Measurements from ENCODE around the gene KRTAP4-3.

The KRTAP4-3 gene

DNA sequence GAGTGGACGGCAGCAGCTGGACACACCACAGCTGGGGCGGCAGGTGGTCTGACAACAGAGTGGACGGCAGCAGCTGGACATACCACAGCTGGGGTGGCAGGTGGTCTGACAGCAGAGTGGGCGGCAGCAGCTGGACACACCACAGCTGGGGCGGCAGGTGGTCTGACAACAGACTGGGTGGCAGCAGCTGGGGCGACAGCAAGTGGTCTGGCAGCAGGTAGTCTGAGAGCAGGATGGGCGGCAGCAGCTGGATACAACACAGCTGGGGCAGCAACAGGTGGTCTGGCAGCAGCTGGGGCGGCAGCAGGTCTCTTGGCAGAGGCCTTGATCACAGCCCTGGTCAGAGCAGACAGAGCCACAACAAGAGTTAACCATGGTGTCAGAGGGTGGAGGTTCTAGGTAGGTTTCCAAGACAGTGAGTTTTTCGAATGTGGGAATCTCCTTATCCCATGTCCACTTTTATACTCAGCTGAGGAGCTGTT is 16.5 kb upstream of the KRTAP4-3 start, which contains the start of gene KRTAP4-1:
KRTAP4-1 (minus strand) TSS at position 432 of the 482 bp plus-strand sequence; CDS start at position 375, 57 bp downstream.
- no peak within 1 kb of the TSS for H3K4me2 ChIP-seq (ENCODE audit: low read depth, low read length, poor library complexity, severe bottlenecking)

DNA sequence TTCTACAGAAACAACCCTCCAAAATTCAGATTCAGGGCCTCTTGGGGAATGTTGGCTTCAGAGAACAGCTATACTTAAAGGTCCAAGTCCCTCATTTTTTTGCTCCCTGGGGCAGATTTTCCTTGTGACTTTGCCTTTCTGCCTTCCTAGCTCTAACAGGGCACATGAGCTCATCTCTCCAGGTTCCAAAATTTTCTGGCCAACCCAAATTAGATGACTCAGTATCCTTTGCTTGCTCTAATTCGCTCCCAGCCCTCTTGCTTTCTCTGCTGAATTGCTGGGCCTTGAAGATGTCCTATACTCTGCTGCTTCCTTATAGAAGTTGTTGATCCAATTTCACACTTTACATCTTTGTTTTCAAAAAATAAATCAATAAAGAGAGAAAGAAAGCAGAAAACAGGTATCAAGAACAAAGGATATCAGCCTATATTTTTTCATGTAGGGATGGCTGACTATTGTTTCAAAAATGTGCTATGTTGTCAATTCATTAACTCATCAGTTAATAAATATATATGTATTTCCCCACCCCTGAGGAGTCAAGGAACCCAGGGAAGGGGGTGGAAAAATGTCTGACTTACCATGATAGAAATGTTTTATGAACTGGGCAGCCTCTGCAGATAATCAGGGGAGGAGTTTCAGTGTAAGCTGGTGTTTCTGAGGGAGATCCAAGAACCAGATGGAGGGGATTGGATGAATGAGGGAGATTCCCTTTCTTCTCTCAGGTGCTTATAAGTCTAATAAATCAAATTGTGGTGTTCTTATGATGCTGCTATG is 11.0 kb upstream of the KRTAP4-3 start:
- Histone ChIP-seq H3F3A (ENCODE audit: low read depth) (no peaks in the 10 kb centered on the region), H3K79me2 (ENCODE audit: insufficient read depth, low read length) (no peaks in the 10 kb centered on the region), H3K27me3 (ENCODE audit: insufficient read depth, low read length, poor library complexity, severe bottlenecking) (no peaks in the 10 kb centered on the region), H3K4me3 (ENCODE audit: low read length, poor library complexity, severe bottlenecking) (no peak overlapping the region), H3K4me1 (ENCODE audit: insufficient read depth, low read length, poor library complexity, severe bottlenecking) (no peaks in the 10 kb centered on the region), H4K20me1 (ENCODE audit: insufficient read depth, low read length, poor library complexity, severe bottlenecking) (no peaks in the 10 kb centered on the region), H3K4me2 (ENCODE audit: low read depth, low read length, poor library complexity, severe bottlenecking) (no peak overlapping the region), H2AFZ (ENCODE audit: low read length) (no peak overlapping the region; the same call in 1 of the 2 replicates), H3K9me3 (ENCODE audit: insufficient read depth, low read depth, low read length) (no peaks in the 10 kb centered on the region), H3K9ac (ENCODE audit: low read depth, low read length, poor library complexity, severe bottlenecking) (no peak overlapping the region), H3K9me2 (replicated peaks; ENCODE audit: low read depth, low read length) (no peaks in the 10 kb centered on the region), H3K36me3 (ENCODE audit: insufficient read depth, low read length) (no peaks in the 10 kb centered on the region)
- TF ChIP-seq, protein P1, sequence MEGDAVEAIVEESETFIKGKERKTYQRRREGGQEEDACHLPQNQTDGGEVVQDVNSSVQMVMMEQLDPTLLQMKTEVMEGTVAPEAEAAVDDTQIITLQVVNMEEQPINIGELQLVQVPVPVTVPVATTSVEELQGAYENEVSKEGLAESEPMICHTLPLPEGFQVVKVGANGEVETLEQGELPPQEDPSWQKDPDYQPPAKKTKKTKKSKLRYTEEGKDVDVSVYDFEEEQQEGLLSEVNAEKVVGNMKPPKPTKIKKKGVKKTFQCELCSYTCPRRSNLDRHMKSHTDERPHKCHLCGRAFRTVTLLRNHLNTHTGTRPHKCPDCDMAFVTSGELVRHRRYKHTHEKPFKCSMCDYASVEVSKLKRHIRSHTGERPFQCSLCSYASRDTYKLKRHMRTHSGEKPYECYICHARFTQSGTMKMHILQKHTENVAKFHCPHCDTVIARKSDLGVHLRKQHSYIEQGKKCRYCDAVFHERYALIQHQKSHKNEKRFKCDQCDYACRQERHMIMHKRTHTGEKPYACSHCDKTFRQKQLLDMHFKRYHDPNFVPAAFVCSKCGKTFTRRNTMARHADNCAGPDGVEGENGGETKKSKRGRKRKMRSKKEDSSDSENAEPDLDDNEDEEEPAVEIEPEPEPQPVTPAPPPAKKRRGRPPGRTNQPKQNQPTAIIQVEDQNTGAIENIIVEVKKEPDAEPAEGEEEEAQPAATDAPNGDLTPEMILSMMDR (conservative IDR thresholded peaks at IDR 0.05; ENCODE audit: low read length): no peak
- no peak for TF ChIP-seq EZH2phosphoT487 (IDR thresholded peaks at IDR 0.05; ENCODE audit: borderline replicate concordance)

More for the DNA sequence above, 16.5 kb upstream of the KRTAP4-3 start, which contains the start of gene KRTAP4-1:
- Histone ChIP-seq H3K36me3 (ENCODE audit: insufficient read depth, low read length) (no peaks in the 10 kb centered on the region), H3K4me1 (ENCODE audit: insufficient read depth, low read length, poor library complexity, severe bottlenecking) (no peaks in the 10 kb centered on the region), H3K79me2 (ENCODE audit: insufficient read depth, low read length) (no peaks in the 10 kb centered on the region), H3K4me3 (ENCODE audit: low read length, poor library complexity, severe bottlenecking) (no peak within 1 kb of the TSS), H2AFZ (ENCODE audit: low read length) (no peak within 1 kb of the TSS), H3K9me2 (replicated peaks; ENCODE audit: low read depth, low read length) (no peaks in the 10 kb centered on the region), H3K9me3 (ENCODE audit: insufficient read depth, low read depth, low read length) (no peaks in the 10 kb centered on the region), H3F3A (ENCODE audit: low read depth) (no peaks in the 10 kb centered on the region), H3K9ac (ENCODE audit: low read depth, low read length, poor library complexity, severe bottlenecking) (no peak within 1 kb of the TSS), H4K20me1 (ENCODE audit: insufficient read depth, low read length, poor library complexity, severe bottlenecking) (no peaks in the 10 kb centered on the region), H3K27me3 (ENCODE audit: insufficient read depth, low read length, poor library complexity, severe bottlenecking) (no peaks in the 10 kb centered on the region)
- TF ChIP-seq, protein P1 (conservative IDR thresholded peaks at IDR 0.05; ENCODE audit: low read length): no peak
- TF ChIP-seq EZH2phosphoT487 (IDR thresholded peaks at IDR 0.05; ENCODE audit: borderline replicate concordance): no peak

DNA sequence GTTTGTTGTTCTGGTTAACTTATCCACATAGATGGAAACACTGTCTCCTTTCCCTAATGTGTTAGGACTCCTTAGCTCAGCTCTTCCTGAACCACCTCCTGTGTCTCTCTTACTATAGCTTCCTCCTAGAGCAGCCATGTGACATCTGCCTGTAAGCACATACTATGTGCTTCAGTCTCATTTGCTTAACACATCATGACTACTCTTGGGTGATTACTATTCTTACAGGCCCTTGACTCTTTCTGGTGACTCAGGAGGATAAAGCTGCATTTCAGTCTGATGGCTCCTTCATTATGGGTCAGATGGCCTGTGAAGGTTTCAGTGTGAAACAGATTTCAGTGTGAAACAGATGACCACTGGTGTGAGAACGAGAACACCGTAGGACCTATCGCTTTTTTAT is 10.3 kb upstream of the KRTAP4-3 start:
- no peaks in the 10 kb centered on the region for H4K20me1 ChIP-seq (ENCODE audit: insufficient read depth, low read length, poor library complexity, severe bottlenecking)
- H3K27me3 ChIP-seq (ENCODE audit: insufficient read depth, low read length, poor library complexity, severe bottlenecking): no peaks in the 10 kb centered on the region
- H3K36me3 ChIP-seq (ENCODE audit: insufficient read depth, low read length): no peaks in the 10 kb centered on the region
- H3K9me3 ChIP-seq (ENCODE audit: insufficient read depth, low read depth, low read length): no peaks in the 10 kb centered on the region
- H3K4me3 ChIP-seq (ENCODE audit: low read length, poor library complexity, severe bottlenecking): no peak overlapping the region
- no peaks in the 10 kb centered on the region for H3K79me2 ChIP-seq (ENCODE audit: insufficient read depth, low read length)
- H3K4me1 ChIP-seq (ENCODE audit: insufficient read depth, low read length, poor library complexity, severe bottlenecking): no peaks in the 10 kb centered on the region
- H3F3A ChIP-seq (ENCODE audit: low read depth): no peaks in the 10 kb centered on the region
- H3K9me2 ChIP-seq (replicated peaks; ENCODE audit: low read depth, low read length): no peaks in the 10 kb centered on the region
- no peak overlapping the region for H3K9ac ChIP-seq (ENCODE audit: low read depth, low read length, poor library complexity, severe bottlenecking)
- no peak overlapping the region for H3K4me2 ChIP-seq (ENCODE audit: low read depth, low read length, poor library complexity, severe bottlenecking)
- no peak overlapping the region; the same call in 1 of the 2 replicates for H2AFZ ChIP-seq (ENCODE audit: low read length)
- TF ChIP-seq, protein P1 (conservative IDR thresholded peaks at IDR 0.05; ENCODE audit: low read length): no peak
- TF ChIP-seq EZH2phosphoT487 (IDR thresholded peaks at IDR 0.05; ENCODE audit: borderline replicate concordance): no peak

All from Loucy (cell line).